Lung (tissue), 12 donors: Measurements from ENCODE around the gene C15orf39. TPM values are rescaled to one million over a fixed set of nuclear protein-coding genes. Genes with fewer than 3 reads are reported as not detected.

ENCODE experiments used
- ATAC-seq: fragments of 200-7000 bp; cut with Tn5 transposase; one replicate; pipeline ENCODE4 v1.9.1; 2020; ENCODE audit warnings: moderate number of reproducible peaks; ENCODE audit not compliant: insufficient read depth, low FRiP score
- DNase-seq, 3 donors: peaks; one replicate each; pipeline ENCODE4 v3.0.0-alpha.2; 2013 to 2017
- H3K27ac ChIP-seq, 2 donors: one replicate each; pipeline ENCODE4 v1.5.1; 2013; ENCODE audit warnings: mild to moderate bottlenecking in 2 of 2, moderate library complexity in 2 of 2, control low read depth in 1 of 2, inconsistent platforms in 1 of 2, low read depth in 1 of 2, low read length in 1 of 2
- H3K27me3 ChIP-seq, 3 donors: one replicate each; pipeline ENCODE4 v1.5.1; 2013; ENCODE audit warnings: low read length in 2 of 3; ENCODE audit not compliant: control insufficient read depth in 3 of 3, insufficient read depth in 3 of 3
- H3K36me3 ChIP-seq, 4 donors: one replicate each; pipeline ENCODE4 v1.5.1; 2013; ENCODE audit warnings: low read length in 4 of 4, mild to moderate bottlenecking in 1 of 4, moderate library complexity in 1 of 4; ENCODE audit not compliant: control insufficient read depth in 4 of 4, insufficient read depth in 4 of 4
- H3K4me1 ChIP-seq, 5 donors: one replicate each; pipeline ENCODE4 v1.5.1; 2013; ENCODE audit warnings: low read length in 5 of 5, mild to moderate bottlenecking in 2 of 5, moderate library complexity in 1 of 5; ENCODE audit not compliant: control insufficient read depth in 5 of 5, insufficient read depth in 5 of 5
- H3K4me3 ChIP-seq: one replicate; pipeline ENCODE4 v1.5.1; 2013; ENCODE audit warnings: mild to moderate bottlenecking, control low read depth, moderate library complexity
- H3K9ac ChIP-seq, 2 donors: one replicate each; pipeline ENCODE4 v1.5.1; 2013; ENCODE audit warnings: low read length in 2 of 2, control low read depth in 1 of 2; ENCODE audit not compliant: insufficient read depth in 1 of 2
- H3K9me3 ChIP-seq, 4 donors: one replicate each; pipeline ENCODE4 v1.5.1; 2013; ENCODE audit warnings: low read length in 3 of 4, mild to moderate bottlenecking in 1 of 4, moderate library complexity in 1 of 4; ENCODE audit not compliant: control insufficient read depth in 4 of 4, insufficient read depth in 3 of 4
- CTCF ChIP-seq: IDR thresholded peaks from 2 replicates; pipeline ENCODE4 v1.5.1; 2012; ENCODE audit warnings: mild to moderate bottlenecking; ENCODE audit errors: control extremely low read depth, extremely low read depth
- WGBS, 2 donors: extraction: QIAGEN DNeasy Blood & Tissue Kit; methylation state at CpG; one replicate each; pipeline ENCODE4 v1.1.7; 2013; 5-methylcytosine and 5-hydroxymethylcytosine counted together
- polyA plus RNA-seq, 2 donors: library from polyadenylated mRNA; stranded (reverse); fragments of 200-250 nt; gene quantifications; one replicate each; pipeline ENCODE4 v1.2.1, GENCODE V29; 2013
- total RNA-seq, 2 donors: library from RNA; depleted of rRNA in 1 of 2; stranded (reverse); fragments of >200 nt in 1 of 2; gene quantifications; one replicate each; pipeline ENCODE4 v1.2.1, GENCODE V29; 2014 to 2021
- donor health status: control.
- donor health status: control.
- donor health status: Bipolar disorder and iron deficiency.
- donor health status: healthy.
- donor health status: DM: yes; HTN: yes; CAD: no.

Gene C15orf39
- total and polyA plus RNA-seq, 4 donors: 13.1 to 57.7 (median 25.6) TPM

GRCh38 chr15:75186044-75186443, 15.6 kb upstream of the C15orf39 start:
- no peak for TF ChIP-seq CTCF
- Histone ChIP-seq H3K4me3 (no peak overlapping the region), H3K9ac (no peak overlapping the region), H3K27ac (no peak overlapping the region), H3K4me1 (peaks cover 2 to 11% (median 4%) of the 10 kb centered on the region in 5 donors), H3K36me3 (no peaks in the 10 kb centered on the region), H3K27me3 (no peaks in the 10 kb centered on the region), H3K9me3 (no peaks in the 10 kb centered on the region)
- ATAC-seq: no peak
- WGBS, 2 donors: 83 to 92% methylated on average over 4 of the region's 4 CpGs
- DNase-seq: no peak

GRCh38 chr15:75188499-75188898, 13.2 kb upstream of the C15orf39 start:
- Histone ChIP-seq H3K4me1 (peaks cover 0 to 7% (median 2%) of the 10 kb centered on the region in 5 donors), H3K27ac (no peak overlapping the region), H3K27me3 (no peaks in the 10 kb centered on the region), H3K4me3 (no peak overlapping the region), H3K9ac (no peak overlapping the region), H3K9me3 (no peaks in the 10 kb centered on the region), H3K36me3 (no peaks in the 10 kb centered on the region)
- DNase-seq: no peak
- no peak for TF ChIP-seq CTCF
- no peak for ATAC-seq
- WGBS, 2 donors: 94 to 96% methylated on average over 6 of the region's 6 CpGs

GRCh38 chr15:75191235-75191634, 10.4 kb upstream of the C15orf39 start:
- no peak for ATAC-seq
- DNase-seq: no peak

More at GRCh38 chr15:75191235-75191634, 10.4 kb upstream of the C15orf39 start:
- no peak for TF ChIP-seq CTCF
- H3K9ac ChIP-seq: no peak overlapping the region
- no peak overlapping the region for H3K27ac ChIP-seq
- WGBS, 2 donors: 87 to 98% methylated on average over 2 of the region's 2 CpGs
- no peak overlapping the region for H3K4me3 ChIP-seq
- H3K4me1 ChIP-seq: peaks cover 0 to 19% (median 0%) of the 10 kb centered on the region in 5 donors
- no peaks in the 10 kb centered on the region for H3K9me3 ChIP-seq
- H3K36me3 ChIP-seq: no peaks in the 10 kb centered on the region
- H3K27me3 ChIP-seq: no peaks in the 10 kb centered on the region
